ENCODE results near the gene CCND1. TPM values are rescaled to one million over a fixed set of nuclear protein-coding genes. Genes with fewer than 3 reads are reported as not detected.
A peak's percentile ranks its signal among the peaks of the same experiment; 100 is the strongest.

CCND1 gene
- total and polyA plus RNA-seq, 2 of the 8 experiments (the other 6 are each of a cell fraction or from before 2014, with no cell fraction given), result 64.5 to 170 TPM

GRCh38 chr11:69643646-69644045, 2.7 kb downstream of the CCND1 start:
- no peak overlapping the region for H3K56ac ChIP-seq (replicated peaks; ENCODE audit: insufficient read length, low read depth, low read length)
- no peak overlapping the region for H4K5ac ChIP-seq (ENCODE audit: insufficient read length, low read depth, low read length)
- H3K18ac ChIP-seq (ENCODE audit: extremely low read depth, low read length), result no peak overlapping the region; the same call in 1 of the 2 replicates
- peak overlapping the region; percentile 0 to 92; a peak in 2 of 4 replicates for H3K4me2 ChIP-seq (ENCODE audit: insufficient read depth in 1 of 2, low read depth in 2 of 2, low read length in 2 of 2)
- no peak overlapping the region for H2BK5ac ChIP-seq (ENCODE audit: low read depth, low read length)
- peaks cover 13% of the 10 kb centered on the region; the same call in 1 of the 2 replicates for H3K23me2 ChIP-seq (ENCODE audit: low read depth, low read length)
- peaks cover 0 to 6% (median 2%) of the 10 kb centered on the region in 4 experiments; a peak in 1 of 7 replicates for H3K27me3 ChIP-seq (replicated peaks in 1 of 4; ENCODE audit: control insufficient read depth in 3 of 4, extremely low read depth in 1 of 4, insufficient read depth in 3 of 4, low read length in 3 of 4)
- peaks cover 6% of the 10 kb centered on the region for H3K79me1 ChIP-seq (ENCODE audit: low read depth, low read length)
- H3K27ac ChIP-seq (ENCODE audit: low read depth, low read length), result no peak overlapping the region
- DNase-seq (ENCODE audit: low read depth in 1 of 2, low spot score in 2 of 2), result no peak
- no peak overlapping the region for H2BK12ac ChIP-seq (ENCODE audit: low read depth, low read length)
- POLR2A ChIA-PET (ENCODE audit: partially characterized antibody), result interaction anchor here (0.6 to 13.2 kb wide), 12 partner anchors 9 to 427 kb away, joined by 3 to 197 read pairs (median 5); partner anchors contain the start of gene MYEOV
- FAIRE-seq, result no peak
- CTCF ChIA-PET (ENCODE audit: partially characterized antibody), result interaction anchor here (0.7 to 5.5 kb wide), 31 partner anchors 10 to 551 kb away, joined by 3 to 36 read pairs (median 5); partner anchors contain the start of gene MYEOV
- peak overlapping the region; percentile 76 for H4K8ac ChIP-seq (ENCODE audit: extremely low read depth, insufficient read depth, low read length)
- H3K9ac ChIP-seq (replicated peaks in 1 of 4; ENCODE audit: extremely low read depth in 1 of 4, low read depth in 3 of 4, low read length in 3 of 4), result no peak overlapping the region
- H2BK20ac ChIP-seq (ENCODE audit: low read length), result no peak overlapping the region
- H3K36me3 ChIP-seq (ENCODE audit: control insufficient read depth in 2 of 4, insufficient read depth in 4 of 4, low read length in 3 of 4), result peaks cover 18 to 46% (median 33%) of the 10 kb centered on the region in 4 experiments; a peak in 7 of 8 replicates
- 84% methylated on average over 25 of the region's 27 CpGs; no CpG with 5 or more reads in 1 of the 2 experiments for WGBS, 2 experiments (ENCODE audit: extremely low coverage in 1 of 2, insufficient coverage in 1 of 2, insufficient read length in 1 of 2, insufficient replicate concordance in 2 of 2, low coverage in 1 of 2, low lambda C conversion rate in 2 of 2, missing lambda C conversion rate in 1 of 2)
- H3K4me3 ChIP-seq (ENCODE audit: extremely low read depth in 1 of 4, insufficient read depth in 2 of 4, low read depth in 3 of 4, low read length in 4 of 4), result peak overlapping the region in 1 of 4 experiments; percentile 97; a peak in 1 of 8 replicates
- H3K23ac ChIP-seq (ENCODE audit: insufficient read length), result no peak overlapping the region
- H3K14ac ChIP-seq (ENCODE audit: insufficient read length), result no peak overlapping the region
- 0 out of 2 replicates have a peak overlapping the region, but pooled peaks have one; percentile 13 for H2AK5ac ChIP-seq (ENCODE audit: low read depth, low read length)
- H2BK15ac ChIP-seq (ENCODE audit: low read length), result no peak overlapping the region
- H4K91ac ChIP-seq (replicated peaks; ENCODE audit: insufficient read length, low read length), result no peak overlapping the region
- H3K4ac ChIP-seq (replicated peaks; ENCODE audit: insufficient read length, low read depth, low read length), result no peak overlapping the region
- TF ChIP-seq GABPA (IDR thresholded peaks at IDR 0.05; ENCODE audit: borderline replicate concordance, insufficient read depth, low read length), result no peak
- TF ChIP-seq KDM5A (IDR thresholded peaks at IDR 0.05; ENCODE audit: low read length), result 0 out of 2 replicates have a peak, but pooled peaks have one; percentile 0
- TF ChIP-seq POLR2AphosphoS5 (IDR thresholded peaks at IDR 0.05; ENCODE audit: low read depth, low read length), result 0 out of 2 replicates have a peak, but pooled peaks have one; percentile 28
- peaks cover 0 to 34% of the 10 kb centered on the region in 2 experiments; a peak in 2 of 4 replicates for H3K79me2 ChIP-seq (ENCODE audit: control insufficient read depth in 1 of 2, insufficient read depth in 2 of 2, low read length in 2 of 2)
- H2AFZ ChIP-seq (ENCODE audit: low read length), result no peak overlapping the region
- H3K4me1 ChIP-seq (replicated peaks in 1 of 4; ENCODE audit: control insufficient read depth in 3 of 4, insufficient read depth in 4 of 4, low read length in 3 of 4), result peaks cover 0 to 9% (median 5%) of the 10 kb centered on the region in 4 experiments; a peak in 5 of 7 replicates
- H3K9me3 ChIP-seq (ENCODE audit: insufficient read depth in 2 of 2, low read depth in 1 of 2, low read length in 1 of 2), result no peaks in the 10 kb centered on the region
- H2BK120ac ChIP-seq (replicated peaks; ENCODE audit: low read depth, low read length), result no peak overlapping the region
- peaks cover 15 to 25% of the 10 kb centered on the region in 2 experiments for H4K20me1 ChIP-seq (replicated peaks in 1 of 2; ENCODE audit: control insufficient read depth in 1 of 2, insufficient read depth in 2 of 2, low read length in 2 of 2)

All from H1 (cell line).